ENCODE results near the gene NCK1. TPM values are rescaled to one million over a fixed set of nuclear protein-coding genes. Genes with fewer than 3 reads are reported as not detected.
"Not testable (repeated sequence)": the region's sequence is repeated elsewhere in the genome, so short reads cannot be mapped to it uniquely, and the experiment has no call there.

Gene NCK1
- polyA plus RNA-seq, 2 of the 4 experiments (the other 2 are of a cell fraction), result 30.2 to 60.8 TPM

DNA sequence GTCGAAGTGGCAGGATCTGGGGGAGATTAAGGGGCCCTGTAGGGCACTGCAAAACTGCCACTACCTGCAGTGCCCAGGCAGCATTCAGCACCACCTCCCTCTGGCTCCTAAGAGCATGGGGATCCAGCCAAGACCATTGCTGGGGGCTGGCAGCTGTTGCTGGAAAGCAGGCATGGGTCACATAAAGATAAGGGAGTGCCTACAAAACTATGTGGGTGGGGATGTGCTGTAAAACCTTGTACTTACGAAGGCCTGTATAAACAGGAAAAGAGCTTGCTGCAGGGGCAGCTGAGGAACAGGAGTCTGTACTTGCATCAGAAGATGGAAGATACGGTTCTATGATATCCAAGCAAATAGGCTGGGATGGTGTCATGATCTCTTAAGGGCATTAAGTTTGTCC lies 122.8 kb downstream of the NCK1 start:
- POLR2A ChIA-PET, result no interaction called here
- DNase-seq (ENCODE audit: low read depth in 1 of 2, low spot score in 1 of 2) (no peak), FAIRE-seq (no peak), ATAC-seq (no peak)
- H3K9me3 ChIP-seq, result no peaks in the 10 kb centered on the region
- H3K27ac ChIP-seq, result no peak overlapping the region
- H3K4me1 ChIP-seq, result no peaks in the 10 kb centered on the region
- CTCF ChIA-PET, result no interaction called here
- no peak overlapping the region for H3K4me3 ChIP-seq
- TF ChIP-seq HDAC2 (IDR thresholded peaks at IDR 0.05), result no peak
- no peak for TF ChIP-seq POLR2AphosphoS2 (conservative IDR thresholded peaks at IDR 0.05; ENCODE audit: low read length)
- TF ChIP-seq CBX8 (IDR thresholded peaks at IDR 0.05), result no peak
- TF ChIP-seq USF2 (IDR thresholded peaks at IDR 0.05), result no peak
- no peak for TF ChIP-seq MYC (IDR thresholded peaks at IDR 0.05; ENCODE audit: borderline replicate concordance, low read length)
- TF ChIP-seq MAFK (IDR thresholded peaks at IDR 0.05; ENCODE audit: partially characterized antibody), result no peak
- TF ChIP-seq CHD2 (IDR thresholded peaks at IDR 0.05; ENCODE audit: low read length, partially characterized antibody), result no peak
- no peak for TF ChIP-seq NFE2L2 (conservative IDR thresholded peaks at IDR 0.05; ENCODE audit: low read length)
- no peak for TF ChIP-seq BHLHE40 (IDR thresholded peaks at IDR 0.05; ENCODE audit: low read depth, low read length)
- no peak for TF ChIP-seq CTCF (IDR thresholded peaks at IDR 0.05)
- no peak for TF ChIP-seq CEBPB (IDR thresholded peaks at IDR 0.05)
- TF ChIP-seq EHMT2 (IDR thresholded peaks at IDR 0.05; ENCODE audit: low read depth), result no peak
- TF ChIP-seq ESRRA (IDR thresholded peaks at IDR 0.05; ENCODE audit: borderline replicate concordance, low read length), result no peak
- TF ChIP-seq, protein P1, sequence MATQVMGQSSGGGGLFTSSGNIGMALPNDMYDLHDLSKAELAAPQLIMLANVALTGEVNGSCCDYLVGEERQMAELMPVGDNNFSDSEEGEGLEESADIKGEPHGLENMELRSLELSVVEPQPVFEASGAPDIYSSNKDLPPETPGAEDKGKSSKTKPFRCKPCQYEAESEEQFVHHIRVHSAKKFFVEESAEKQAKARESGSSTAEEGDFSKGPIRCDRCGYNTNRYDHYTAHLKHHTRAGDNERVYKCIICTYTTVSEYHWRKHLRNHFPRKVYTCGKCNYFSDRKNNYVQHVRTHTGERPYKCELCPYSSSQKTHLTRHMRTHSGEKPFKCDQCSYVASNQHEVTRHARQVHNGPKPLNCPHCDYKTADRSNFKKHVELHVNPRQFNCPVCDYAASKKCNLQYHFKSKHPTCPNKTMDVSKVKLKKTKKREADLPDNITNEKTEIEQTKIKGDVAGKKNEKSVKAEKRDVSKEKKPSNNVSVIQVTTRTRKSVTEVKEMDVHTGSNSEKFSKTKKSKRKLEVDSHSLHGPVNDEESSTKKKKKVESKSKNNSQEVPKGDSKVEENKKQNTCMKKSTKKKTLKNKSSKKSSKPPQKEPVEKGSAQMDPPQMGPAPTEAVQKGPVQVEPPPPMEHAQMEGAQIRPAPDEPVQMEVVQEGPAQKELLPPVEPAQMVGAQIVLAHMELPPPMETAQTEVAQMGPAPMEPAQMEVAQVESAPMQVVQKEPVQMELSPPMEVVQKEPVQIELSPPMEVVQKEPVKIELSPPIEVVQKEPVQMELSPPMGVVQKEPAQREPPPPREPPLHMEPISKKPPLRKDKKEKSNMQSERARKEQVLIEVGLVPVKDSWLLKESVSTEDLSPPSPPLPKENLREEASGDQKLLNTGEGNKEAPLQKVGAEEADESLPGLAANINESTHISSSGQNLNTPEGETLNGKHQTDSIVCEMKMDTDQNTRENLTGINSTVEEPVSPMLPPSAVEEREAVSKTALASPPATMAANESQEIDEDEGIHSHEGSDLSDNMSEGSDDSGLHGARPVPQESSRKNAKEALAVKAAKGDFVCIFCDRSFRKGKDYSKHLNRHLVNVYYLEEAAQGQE (IDR thresholded peaks at IDR 0.05), result no peak
- TF ChIP-seq HOXA7 (CRISPR knock-in tag; IDR thresholded peaks at IDR 0.05), result no peak
- TF ChIP-seq TFCP2L1 (CRISPR knock-in tag; IDR thresholded peaks at IDR 0.05), result no peak
- TF ChIP-seq JUN (IDR thresholded peaks at IDR 0.05), result no peak
- TF ChIP-seq MAX (IDR thresholded peaks at IDR 0.05), result no peak
- WGBS (ENCODE audit: missing lambda C conversion rate), result 48% methylated on average over 3 of the region's 3 CpGs
- no peak overlapping the region for H3K4me2 ChIP-seq

DNA sequence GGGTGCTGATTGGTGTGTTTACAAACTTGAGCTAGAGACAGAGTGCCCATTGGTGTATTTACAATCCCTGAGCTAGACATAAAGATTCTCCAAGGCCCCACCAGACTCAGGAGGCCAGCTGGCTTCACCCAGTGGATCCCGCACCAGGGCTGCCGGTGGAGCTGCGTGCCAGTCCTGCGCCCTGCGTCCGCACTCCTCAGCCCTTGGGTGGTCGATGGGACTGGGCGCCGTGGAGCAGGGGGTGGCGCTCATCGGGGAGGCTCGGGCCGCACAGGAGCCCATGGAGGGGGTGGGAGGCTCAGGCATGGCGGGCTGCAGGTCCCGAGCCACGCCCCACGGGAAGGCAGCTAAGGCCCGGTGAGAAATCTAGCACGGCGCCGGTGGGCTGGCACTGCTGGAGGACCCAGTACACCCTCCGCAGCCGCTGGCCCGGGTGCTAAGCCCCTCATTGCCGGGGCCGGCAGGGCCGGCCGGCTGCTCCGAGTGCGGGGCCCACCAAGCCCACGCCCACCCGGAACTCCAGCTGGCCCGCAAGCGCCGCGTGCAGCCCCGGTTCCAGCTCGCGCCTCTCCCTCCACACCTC lies 125.5 kb downstream of the NCK1 start:
- CTCF ChIA-PET; POLR2A ChIA-PET; FAIRE-seq; H3K4me1 ChIP-seq; H3K4me3 ChIP-seq; ATAC-seq; H3K4me2 ChIP-seq; DNase-seq (ENCODE audit: low read depth in 1 of 2, low spot score in 1 of 2); H3K9me3 ChIP-seq; H3K27ac ChIP-seq: not testable (repeated sequence)
- 80% methylated on average over 1 of the region's 39 CpGs for WGBS (ENCODE audit: missing lambda C conversion rate)

DNA sequence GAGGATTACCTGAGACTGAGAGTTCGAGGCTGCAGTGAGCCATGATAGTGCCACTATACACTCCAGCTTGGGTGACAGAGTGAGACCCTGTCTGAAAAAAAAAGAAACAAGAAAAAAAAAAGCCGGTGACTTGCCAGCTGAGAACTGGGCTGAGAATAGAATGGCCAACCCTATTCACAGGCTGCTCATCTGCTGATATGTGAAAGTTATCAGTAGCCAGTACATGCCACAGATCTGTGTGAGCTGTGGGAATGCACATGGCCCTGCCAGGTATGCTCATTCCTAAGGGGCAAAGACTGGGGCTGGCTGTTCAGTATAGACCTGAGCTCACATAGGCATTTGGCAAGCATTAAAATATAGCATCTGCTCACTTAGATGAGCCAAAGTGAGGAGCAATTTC lies 126.6 kb downstream of the NCK1 start:
- Histone ChIP-seq H3K27ac (no peak overlapping the region), H3K4me3 (no peak overlapping the region), H3K9me3 (no peaks in the 10 kb centered on the region), H3K4me2 (no peak overlapping the region), H3K4me1 (no peaks in the 10 kb centered on the region)
- FAIRE-seq, result no peak
- ChIA-PET POLR2A (no interaction called here), CTCF (interaction anchor here (1.3 to 2.2 kb wide), 2 partner anchors 26 to 236 kb away, joined by 3 to 9 read pairs; partner anchors contain the start of gene STAG1)
- ATAC-seq, result no peak
- 50% methylated on average over 2 of the region's 2 CpGs for WGBS (ENCODE audit: missing lambda C conversion rate)
- DNase-seq (ENCODE audit: low read depth in 1 of 2, low spot score in 1 of 2), result no peak
- TF ChIP-seq CBX2 (IDR thresholded peaks at IDR 0.05; ENCODE audit: borderline replicate concordance, low read depth) (no peak), HDAC2 (IDR thresholded peaks at IDR 0.05) (no peak), NFE2L2 (conservative IDR thresholded peaks at IDR 0.05; ENCODE audit: low read length) (no peak), FOSL2 (IDR thresholded peaks at IDR 0.05) (no peak), FOSL2 (CRISPR knock-in tag; IDR thresholded peaks at IDR 0.05) (no peak), BHLHE40 (IDR thresholded peaks at IDR 0.05; ENCODE audit: low read depth, low read length) (no peak), FOXS1 (CRISPR knock-in tag; IDR thresholded peaks at IDR 0.05) (no peak), CTCF (IDR thresholded peaks at IDR 0.05) (no peak), POLR2AphosphoS2 (conservative IDR thresholded peaks at IDR 0.05; ENCODE audit: low read length) (no peak)
- TF ChIP-seq, protein P2, sequence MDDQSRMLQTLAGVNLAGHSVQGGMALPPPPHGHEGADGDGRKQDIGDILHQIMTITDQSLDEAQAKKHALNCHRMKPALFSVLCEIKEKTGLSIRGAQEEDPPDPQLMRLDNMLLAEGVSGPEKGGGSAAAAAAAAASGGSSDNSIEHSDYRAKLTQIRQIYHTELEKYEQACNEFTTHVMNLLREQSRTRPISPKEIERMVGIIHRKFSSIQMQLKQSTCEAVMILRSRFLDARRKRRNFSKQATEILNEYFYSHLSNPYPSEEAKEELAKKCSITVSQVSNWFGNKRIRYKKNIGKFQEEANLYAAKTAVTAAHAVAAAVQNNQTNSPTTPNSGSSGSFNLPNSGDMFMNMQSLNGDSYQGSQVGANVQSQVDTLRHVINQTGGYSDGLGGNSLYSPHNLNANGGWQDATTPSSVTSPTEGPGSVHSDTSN (IDR thresholded peaks at IDR 0.05), result no peak

Measured in A549 (cell line).